ENCODE measurements around the gene RAB4A. TPM values are rescaled to one million over a fixed set of nuclear protein-coding genes. Genes with fewer than 3 reads are reported as not detected.
A peak's percentile ranks its signal among the peaks of the same experiment; 100 is the strongest.

Gene RAB4A
- polyA plus RNA-seq (2012; ENCODE audit: insufficient read depth, insufficient read length, low read depth) = 66.4 TPM

GRCh38 chr1:229270547-229271447, at the start of gene RAB4A:
Gene RAB4A, plus strand, starts transcription at chr1:229271111. Its CDS starts 229 bp downstream, at chr1:229271340.
- TF ChIP-seq CTCF (IDR thresholded peaks at IDR 0.05; ENCODE audit: low read depth, low read length) = no peak
- Histone ChIP-seq H3K9me3 (peaks cover 5% of the 10 kb centered on the region), H3K27me3 (no peaks in the 10 kb centered on the region), H3K4me1 (no peaks in the 10 kb centered on the region), H3K4me3 (ENCODE audit: low read depth, low read length) (peak within 1 kb of the TSS; percentile 86), H3K36me3 (no peaks in the 10 kb centered on the region)
- peak; percentile 94 for DNase-seq

GRCh38 chr1:229222081-229222480, 48.8 kb upstream of the RAB4A start:
- no peak for TF ChIP-seq CTCF (IDR thresholded peaks at IDR 0.05; ENCODE audit: low read depth, low read length)
- no peaks in the 10 kb centered on the region for H3K36me3 ChIP-seq
- H3K4me1 ChIP-seq = peaks cover 25% of the 10 kb centered on the region
- H3K9me3 ChIP-seq = no peaks in the 10 kb centered on the region
- no peaks in the 10 kb centered on the region for H3K27me3 ChIP-seq
- H3K4me3 ChIP-seq (ENCODE audit: low read depth, low read length) = no peak overlapping the region
- no peak for DNase-seq

- no peak for TF ChIP-seq CTCF (IDR thresholded peaks at IDR 0.05; ENCODE audit: low read depth, low read length)
- DNase-seq = peak; percentile 36
- H3K4me1 ChIP-seq = peaks cover 25% of the 10 kb centered on the region
Measured at GRCh38 chr1:229223498-229223897, 47.4 kb upstream of the RAB4A start.

GRCh38 chr1:229224308-229224707, 46.6 kb upstream of the RAB4A start:
- Histone ChIP-seq H3K27me3 (no peaks in the 10 kb centered on the region), H3K36me3 (no peaks in the 10 kb centered on the region), H3K9me3 (no peaks in the 10 kb centered on the region), H3K4me3 (ENCODE audit: low read depth, low read length) (no peak overlapping the region), H3K4me1 (peaks cover 25% of the 10 kb centered on the region)
- TF ChIP-seq CTCF (IDR thresholded peaks at IDR 0.05; ENCODE audit: low read depth, low read length) = no peak
- no peak for DNase-seq

More at GRCh38 chr1:229223498-229223897, 47.4 kb upstream of the RAB4A start:
- Histone ChIP-seq H3K4me3 (ENCODE audit: low read depth, low read length) (no peak overlapping the region), H3K27me3 (no peaks in the 10 kb centered on the region), H3K9me3 (no peaks in the 10 kb centered on the region), H3K36me3 (no peaks in the 10 kb centered on the region)

- Histone ChIP-seq H3K27me3 (no peaks in the 10 kb centered on the region), H3K4me1 (peaks cover 25% of the 10 kb centered on the region), H3K4me3 (ENCODE audit: low read depth, low read length) (no peak overlapping the region), H3K9me3 (no peaks in the 10 kb centered on the region), H3K36me3 (no peaks in the 10 kb centered on the region)
- TF ChIP-seq CTCF (IDR thresholded peaks at IDR 0.05; ENCODE audit: low read depth, low read length) = no peak
- no peak for DNase-seq
Measured at GRCh38 chr1:229225331-229225782, 45.6 kb upstream of the RAB4A start.

GRCh38 chr1:229226796-229227195, 44.1 kb upstream of the RAB4A start:
- H3K36me3 ChIP-seq = no peaks in the 10 kb centered on the region
- no peak overlapping the region for H3K4me3 ChIP-seq (ENCODE audit: low read depth, low read length)
- no peaks in the 10 kb centered on the region for H3K27me3 ChIP-seq
- no peak for TF ChIP-seq CTCF (IDR thresholded peaks at IDR 0.05; ENCODE audit: low read depth, low read length)
- no peak for DNase-seq
- no peaks in the 10 kb centered on the region for H3K9me3 ChIP-seq
- peaks cover 17% of the 10 kb centered on the region for H3K4me1 ChIP-seq
